B cell (primary cell): Measurements from ENCODE around the gene TEX19. TPM values are rescaled to one million over a fixed set of nuclear protein-coding genes. Genes with fewer than 3 reads are reported as not detected.
"Not testable (repeated sequence)": the region's sequence is repeated elsewhere in the genome, so short reads cannot be mapped to it uniquely, and the experiment has no call there.

Source experiments
- ATAC-seq: fragments of 200-7000 bp; cut with Tn5 transposase; one replicate; pipeline ENCODE4 v1.10.0; 2021; ENCODE audit warnings: low read depth, mild to moderate bottlenecking, moderate number of reproducible peaks, moderate library complexity
- CTCF ChIA-PET: fragments of 350-600 bp; sonication (Branson Sonifier 250); formaldehyde crosslinking; loops from one replicate; lab custom pipeline; 2021; ENCODE audit warnings: antibody characterized with exemption, inconsistent platforms; lab: Charles Lee
- POLR2A ChIA-PET: fragments of 350-600 bp; sonication (Branson Sonifier 250); formaldehyde crosslinking; loops from one replicate; lab custom pipeline; 2021; ENCODE audit warnings: antibody characterized with exemption; lab: Charles Lee
- DNase-seq: peaks from one replicate; pipeline ENCODE4 v3.0.0; 2013
- H2AFZ ChIP-seq: 2 replicates; pipeline ENCODE4 v1.6.1; 2012; ENCODE audit warnings: mild to moderate bottlenecking, low read depth, low read length; ENCODE audit not compliant: insufficient read depth, poor library complexity, severe bottlenecking
- H3K27ac ChIP-seq, 2 donors: 1 replicate in 1 of 2; 2 replicates in 1 of 2; pipeline ENCODE4 v1.5.1; 2012 to 2013; ENCODE audit warnings: low read length in 2 of 2, mild to moderate bottlenecking in 2 of 2, moderate library complexity in 1 of 2
- H3K27me3 ChIP-seq, 4 experiments: fragments of 200-600 bp in 1 of 4; sonication (generic) in 1 of 4; replicated peaks in 1 of 4; 1 replicate in 2 of 4; 2 replicates in 2 of 4; pipeline versions ENCODE4 v1.6.1 to v1.7.0; 2013 to 2016; ENCODE audit warnings: low read length in 3 of 4, mild to moderate bottlenecking in 2 of 4, mixed read lengths in 1 of 4, moderate library complexity in 1 of 4; ENCODE audit not compliant: insufficient read depth in 4 of 4, control insufficient read depth in 3 of 4; ENCODE audit errors: control extremely low read depth in 1 of 4
- H3K36me3 ChIP-seq, 2 experiments: replicated peaks in 1 of 2; 1 replicate in 1 of 2; 2 replicates in 1 of 2; pipeline versions ENCODE4 v1.6.1 to v1.7.1; 2013; ENCODE audit warnings: low read length in 1 of 2; ENCODE audit not compliant: insufficient read depth in 2 of 2, control insufficient read depth in 1 of 2; ENCODE audit errors: control extremely low read depth in 1 of 2, extremely low read depth in 1 of 2
- H3K4me1 ChIP-seq, 2 donors: fragments of 200-600 bp in 1 of 2; sonication (generic) in 1 of 2; 1 replicate in 1 of 2; 2 replicates in 1 of 2; pipeline versions ENCODE4 v1.5.1 to v1.6.1; 2013 to 2017; ENCODE audit warnings: low read length in 2 of 2; ENCODE audit not compliant: control insufficient read depth in 2 of 2, insufficient read depth in 2 of 2
- H3K4me2 ChIP-seq: replicated peaks from 2 replicates; pipeline ENCODE3; 2012; ENCODE audit warnings: mild to moderate bottlenecking, low read depth, low read length; ENCODE audit not compliant: poor library complexity, severe bottlenecking
- H3K4me3 ChIP-seq, 5 experiments: fragments of 200-600 bp in 1 of 5; sonication (generic) in 1 of 5; 1 replicate in 3 of 5; 2 replicates in 2 of 5; pipeline versions ENCODE4 v1.5.1 to v1.7.0; 2011 to 2016; ENCODE audit warnings: low read length in 4 of 5, mild to moderate bottlenecking in 4 of 5, low read depth in 2 of 5, control low read depth in 1 of 5, moderate library complexity in 1 of 5; ENCODE audit not compliant: insufficient read depth in 1 of 5; ENCODE audit errors: control extremely low read depth in 1 of 5, extremely low read depth in 1 of 5
- H3K79me2 ChIP-seq: fragments of 200-600 bp; sonication (generic); one replicate; pipeline ENCODE4 v1.6.0; 2016; ENCODE audit warnings: low read length; ENCODE audit not compliant: control insufficient read depth, insufficient read depth
- H3K9ac ChIP-seq: fragments of 200-600 bp; sonication (generic); 2 replicates; pipeline ENCODE4 v1.6.1; 2017; ENCODE audit warnings: mild to moderate bottlenecking, low read length, moderate library complexity
- H3K9me3 ChIP-seq, 3 donors: one replicate each; pipeline versions ENCODE4 v1.6.1 to v1.7.1; 2013; ENCODE audit warnings: low read length in 2 of 3; ENCODE audit not compliant: control insufficient read depth in 2 of 3, insufficient read depth in 1 of 3; ENCODE audit errors: control extremely low read depth in 1 of 3
- H4K20me1 ChIP-seq: 2 replicates; pipeline ENCODE4 v1.6.0; 2012; ENCODE audit warnings: mild to moderate bottlenecking, low read length; ENCODE audit not compliant: insufficient read depth, control insufficient read depth, poor library complexity, severe bottlenecking
- H3K27ac Mint-ChIP-seq: one replicate; pipeline ENCODE4 v1.8.0; 2021; ENCODE audit warnings: mixed read lengths
- H3K27me3 Mint-ChIP-seq: one replicate; pipeline ENCODE4 v1.8.0; 2021; ENCODE audit warnings: mixed read lengths
- H3K4me1 Mint-ChIP-seq: one replicate; pipeline ENCODE4 v1.8.0; 2021; ENCODE audit warnings: mixed read lengths
- H3K4me3 Mint-ChIP-seq: one replicate; pipeline ENCODE4 v1.8.0; 2021; ENCODE audit warnings: mixed read lengths
- H3K9me3 Mint-ChIP-seq: one replicate; pipeline ENCODE4 v1.8.0; 2022; ENCODE audit warnings: mixed read lengths; ENCODE audit not compliant: insufficient read depth
- CTCF ChIP-seq: fragments of 200-600 bp; IDR thresholded peaks from one replicate; pipeline ENCODE4 v1.8.0; 2022; ENCODE audit warnings: antibody characterized with exemption, mild to moderate bottlenecking
- EZH2 ChIP-seq: IDR thresholded peaks from 2 replicates; pipeline ENCODE4 v1.6.1; 2012; ENCODE audit warnings: borderline replicate concordance, low read depth, mild to moderate bottlenecking, moderate library complexity, low read length; ENCODE audit not compliant: insufficient read depth, poor library complexity, severe bottlenecking
- WGBS: methylation state at CpG from one replicate; pipeline ENCODE4 v1.1.5; 2013; ENCODE audit warnings: missing lambda C conversion rate; ENCODE audit not compliant: insufficient coverage; 5-methylcytosine and 5-hydroxymethylcytosine counted together
- intact Hi-C: fragments of 100-400 bp; cut with micrococcal nuclease; formaldehyde crosslinking; loops from one replicate; pipeline ENCODE4 v1.10.0; 2022
- polyA plus RNA-seq: library from polyadenylated mRNA; depleted of rRNA; stranded (reverse); fragments of >200 nt; gene quantifications from 2 replicates; pipeline ENCODE4 v1.2.3, GENCODE V29; 2012
- total RNA-seq, 2 donors: library from RNA; stranded (reverse); fragments of 120-200 nt in 1 of 2; gene quantifications; 1 replicate in 1 of 2; 2 replicates in 1 of 2; pipeline versions ENCODE4 v1.2.3 to v1.2.4, GENCODE V29; 2013 to 2022

TEX19 gene
- total and polyA plus RNA-seq, 2 donors (not counting 1 experiment from before 2014, with no cell fraction given) = not detected

GRCh38 chr17:82411396-82412053, 52.5 kb downstream of the TEX19 start:
- ATAC-seq (no peak), DNase-seq (no peak)
- intact Hi-C loops = loop anchor here (10.0 kb wide), 2 partner anchors 117 to 207 kb away; no protein-coding TSS in a partner anchor
- no peak overlapping the region for H3K27ac Mint-ChIP-seq
- WGBS = 94% methylated on average over 23 of the region's 24 CpGs
- H3K4me1 Mint-ChIP-seq = peaks cover 21% of the 10 kb centered on the region
- Histone ChIP-seq H3K4me3 (no peak overlapping the region), H3K27me3 (no peaks in the 10 kb centered on the region), H3K4me2 (no peak overlapping the region), H3K9ac (no peak overlapping the region), H2AFZ (no peak overlapping the region), H3K36me3 (peaks cover 0 to 18% of the 10 kb centered on the region in 2 experiments), H3K4me1 (peaks cover 4 to 20% of the 10 kb centered on the region in 2 donors), H3K27ac (no peak overlapping the region), H3K9me3 (no peaks in the 10 kb centered on the region), H4K20me1 (peaks cover 55% of the 10 kb centered on the region), H3K79me2 (peaks cover 51% of the 10 kb centered on the region)
- POLR2A ChIA-PET = no interaction called here
- no peak overlapping the region for H3K4me3 Mint-ChIP-seq
- H3K9me3 Mint-ChIP-seq = no peaks in the 10 kb centered on the region
- H3K27me3 Mint-ChIP-seq = no peaks in the 10 kb centered on the region
- TF ChIP-seq CTCF = no peak
- TF ChIP-seq EZH2 = no peak
- CTCF ChIA-PET = no interaction called here

GRCh38 chr17:82412081-82412480, 53.0 kb downstream of the TEX19 start:
- peaks cover 0 to 18% of the 10 kb centered on the region in 2 experiments for H3K36me3 ChIP-seq
- H3K9me3 ChIP-seq, H3K4me3 Mint-ChIP-seq, H3K27me3 ChIP-seq, H3K4me2 ChIP-seq, H3K27ac Mint-ChIP-seq, H2AFZ ChIP-seq, ATAC-seq, H3K9me3 Mint-ChIP-seq, H3K9ac ChIP-seq, CTCF ChIA-PET, H3K27me3 Mint-ChIP-seq, DNase-seq, H3K4me3 ChIP-seq, H3K27ac ChIP-seq: not testable (repeated sequence)
- H3K4me1 Mint-ChIP-seq = peaks cover 21% of the 10 kb centered on the region
- 78% methylated on average over 10 of the region's 16 CpGs for WGBS
- intact Hi-C loops = loop anchor here (10.0 kb wide), 2 partner anchors 117 to 207 kb away; no protein-coding TSS in a partner anchor
- peaks cover 4 to 20% of the 10 kb centered on the region in 2 donors for H3K4me1 ChIP-seq
- POLR2A ChIA-PET = interaction anchor here (0.5 kb wide), 1 partner anchor 142 kb away, joined by 4 read pairs; no protein-coding TSS in a partner anchor
- peaks cover 55% of the 10 kb centered on the region for H4K20me1 ChIP-seq
- peaks cover 53% of the 10 kb centered on the region for H3K79me2 ChIP-seq
